Epithelial cell of proximal tubule (primary cell): ENCODE measurements around the gene MICU1. TPM values are rescaled to one million over a fixed set of nuclear protein-coding genes. Genes with fewer than 3 reads are reported as not detected.

ENCODE experiments used
- DNase-seq: peaks from one replicate; pipeline ENCODE4 v3.0.0-alpha.2; 2011; ENCODE audit warnings: low read depth
- H3K4me3 ChIP-seq: 2 replicates; pipeline ENCODE4 v1.5.1; 2011; ENCODE audit warnings: low read depth, mild to moderate bottlenecking, low read length
- CTCF ChIP-seq: conservative IDR thresholded peaks from 2 replicates; pipeline ENCODE4 v1.5.1; 2012; ENCODE audit warnings: low read depth, mild to moderate bottlenecking, low read length
- total RNA-seq: library from RNA; depleted of rRNA; stranded (reverse); fragments of >200 nt; gene quantifications from 2 replicates; pipeline ENCODE4 v1.2.3, GENCODE V29; 2015

MICU1 gene
- total RNA-seq, 1 donor from 2014 or later = 31.3 TPM

- H3K4me3 ChIP-seq = no peak overlapping the region
- no peak for DNase-seq
- no peak for TF ChIP-seq CTCF
Measured at GRCh38 chr10:72610466-72610865, 15.4 kb downstream of the MICU1 start.

GRCh38 chr10:72605122-72605521 is 20.8 kb downstream of the MICU1 start:
- TF ChIP-seq CTCF = no peak
- no peak for DNase-seq
- no peak overlapping the region for H3K4me3 ChIP-seq

- no peak for TF ChIP-seq CTCF
- no peak overlapping the region for H3K4me3 ChIP-seq
- no peak for DNase-seq
Measured at GRCh38 chr10:72601144-72601543, 24.7 kb downstream of the MICU1 start.

- no peak for TF ChIP-seq CTCF
- H3K4me3 ChIP-seq = no peak overlapping the region
- DNase-seq = no peak
Measured at GRCh38 chr10:72598769-72599701, 26.8 kb downstream of the MICU1 start.

GRCh38 chr10:72597897-72598296 is 28.0 kb downstream of the MICU1 start:
- TF ChIP-seq CTCF = no peak
- H3K4me3 ChIP-seq = no peak overlapping the region
- DNase-seq = no peak

- DNase-seq = no peak
Measured at GRCh38 chr10:72595436-72595835, 30.4 kb downstream of the MICU1 start.

More at GRCh38 chr10:72595436-72595835, 30.4 kb downstream of the MICU1 start:
- TF ChIP-seq CTCF = no peak
- H3K4me3 ChIP-seq = no peak overlapping the region
